Activated B cell treated with CpG ODN at 0.5 μM for 24 hours (primary cell): ENCODE data around the gene GRK1. TPM values are rescaled to one million over a fixed set of nuclear protein-coding genes. Genes with fewer than 3 reads are reported as not detected.

Experiments
- ATAC-seq: fragments of 200-7000 bp; cut with Tn5 transposase; one replicate; pipeline ENCODE4 v1.10.0; 2021; ENCODE audit warnings: low read depth, mild to moderate bottlenecking, moderate library complexity
- CTCF ChIA-PET: fragments of 350-600 bp; sonication (Branson Sonifier 250); formaldehyde crosslinking; loops from one replicate; lab custom pipeline; 2021; ENCODE audit warnings: antibody characterized with exemption; lab: Charles Lee
- POLR2A ChIA-PET: fragments of 350-600 bp; sonication (Branson Sonifier 250); formaldehyde crosslinking; loops from one replicate; lab custom pipeline; 2021; ENCODE audit warnings: antibody characterized with exemption; lab: Charles Lee
- DNase-seq: peaks from one replicate; pipeline ENCODE4 v3.0.0; 2022
- H3K27ac Mint-ChIP-seq: one replicate; pipeline ENCODE4 v1.8.0; 2020; ENCODE audit warnings: mixed read lengths
- H3K27me3 Mint-ChIP-seq: one replicate; pipeline ENCODE4 v1.8.0; 2021; ENCODE audit warnings: mixed read lengths
- H3K36me3 Mint-ChIP-seq: one replicate; pipeline ENCODE4 v1.8.0; 2021; ENCODE audit warnings: low read depth, mixed read lengths
- H3K4me1 Mint-ChIP-seq: one replicate; pipeline ENCODE4 v1.8.0; 2021; ENCODE audit warnings: mixed read lengths
- H3K4me3 Mint-ChIP-seq: one replicate; pipeline ENCODE4 v1.8.0; 2020; ENCODE audit warnings: mild to moderate bottlenecking, mixed read lengths
- H3K9me3 Mint-ChIP-seq: one replicate; pipeline ENCODE4 v1.8.0; 2020; ENCODE audit warnings: mixed read lengths
- intact Hi-C: fragments of 100-400 bp; cut with micrococcal nuclease; formaldehyde crosslinking; loops from one replicate; pipeline ENCODE4 v1.15.1; 2024
- total RNA-seq: library from RNA; stranded (reverse); gene quantifications from 2 replicates; pipeline ENCODE4 v1.2.3, GENCODE V29; 2022
- TF ChIP-seq, protein P1 (sequence below): fragments of 200-600 bp; IDR thresholded peaks from one replicate; pipeline ENCODE4 v1.8.0; 2022; ENCODE audit warnings: antibody characterized with exemption, mild to moderate bottlenecking

GRK1 gene
- total RNA-seq, 1 donor from 2014 or later: 0.07 TPM

- ATAC-seq: no peak
- POLR2A ChIA-PET: no interaction called here
- no peak for DNase-seq
- intact Hi-C loops: no loop called here
- Mint-ChIP-seq H3K4me1 (peaks cover 5% of the 10 kb centered on the region), H3K36me3 (no peaks in the 10 kb centered on the region), H3K4me3 (no peak overlapping the region), H3K9me3 (peaks cover 5% of the 10 kb centered on the region), H3K27ac (no peak overlapping the region), H3K27me3 (no peaks in the 10 kb centered on the region)
- CTCF ChIA-PET: no interaction called here
- TF ChIP-seq, protein P1, sequence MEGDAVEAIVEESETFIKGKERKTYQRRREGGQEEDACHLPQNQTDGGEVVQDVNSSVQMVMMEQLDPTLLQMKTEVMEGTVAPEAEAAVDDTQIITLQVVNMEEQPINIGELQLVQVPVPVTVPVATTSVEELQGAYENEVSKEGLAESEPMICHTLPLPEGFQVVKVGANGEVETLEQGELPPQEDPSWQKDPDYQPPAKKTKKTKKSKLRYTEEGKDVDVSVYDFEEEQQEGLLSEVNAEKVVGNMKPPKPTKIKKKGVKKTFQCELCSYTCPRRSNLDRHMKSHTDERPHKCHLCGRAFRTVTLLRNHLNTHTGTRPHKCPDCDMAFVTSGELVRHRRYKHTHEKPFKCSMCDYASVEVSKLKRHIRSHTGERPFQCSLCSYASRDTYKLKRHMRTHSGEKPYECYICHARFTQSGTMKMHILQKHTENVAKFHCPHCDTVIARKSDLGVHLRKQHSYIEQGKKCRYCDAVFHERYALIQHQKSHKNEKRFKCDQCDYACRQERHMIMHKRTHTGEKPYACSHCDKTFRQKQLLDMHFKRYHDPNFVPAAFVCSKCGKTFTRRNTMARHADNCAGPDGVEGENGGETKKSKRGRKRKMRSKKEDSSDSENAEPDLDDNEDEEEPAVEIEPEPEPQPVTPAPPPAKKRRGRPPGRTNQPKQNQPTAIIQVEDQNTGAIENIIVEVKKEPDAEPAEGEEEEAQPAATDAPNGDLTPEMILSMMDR: no peak
Measured at GRCh38 chr13:113753171-113753570, 86.2 kb downstream of the GRK1 start.

GRCh38 chr13:113754242-113754641, 87.2 kb downstream of the GRK1 start:
- TF ChIP-seq, protein P1: no peak
- intact Hi-C loops: no loop called here
- no peaks in the 10 kb centered on the region for H3K27me3 Mint-ChIP-seq
- CTCF ChIA-PET: no interaction called here
- DNase-seq (no peak), ATAC-seq (no peak)
- H3K27ac Mint-ChIP-seq: no peak overlapping the region
- peaks cover 10% of the 10 kb centered on the region for H3K4me1 Mint-ChIP-seq
- POLR2A ChIA-PET: no interaction called here
- no peaks in the 10 kb centered on the region for H3K36me3 Mint-ChIP-seq
- no peak overlapping the region for H3K4me3 Mint-ChIP-seq
- H3K9me3 Mint-ChIP-seq: peaks cover 5% of the 10 kb centered on the region

DNA sequence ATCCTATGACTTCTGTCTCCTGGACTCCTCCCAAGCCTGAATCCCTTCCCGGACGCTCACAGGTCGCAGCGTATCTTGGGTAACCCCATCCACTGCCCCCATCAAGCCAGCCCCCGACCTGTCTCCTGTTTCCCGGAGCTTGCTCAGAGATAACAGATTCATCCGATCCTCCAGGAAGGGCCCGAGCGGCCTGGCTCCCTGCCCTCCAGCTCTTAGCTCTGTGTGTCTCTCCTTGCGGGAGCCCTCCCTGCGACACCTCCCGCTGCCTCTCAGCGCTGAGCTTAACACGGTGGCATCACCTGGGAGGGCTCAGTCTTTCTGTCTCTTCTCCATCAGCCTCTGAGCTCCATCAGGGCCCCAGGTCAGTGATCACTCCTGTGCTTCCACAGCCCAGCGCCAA, 87.7 kb downstream of the GRK1 start:
- TF ChIP-seq, protein P1: no peak
- H3K4me1 Mint-ChIP-seq: peaks cover 14% of the 10 kb centered on the region
- H3K9me3 Mint-ChIP-seq: peaks cover 5% of the 10 kb centered on the region
- H3K27ac Mint-ChIP-seq: no peak overlapping the region
- ChIA-PET POLR2A (no interaction called here), CTCF (no interaction called here)
- H3K36me3 Mint-ChIP-seq: no peaks in the 10 kb centered on the region
- ATAC-seq: no peak
- DNase-seq: no peak
- intact Hi-C loops: no loop called here
- peaks cover 4% of the 10 kb centered on the region for H3K27me3 Mint-ChIP-seq
- H3K4me3 Mint-ChIP-seq: no peak overlapping the region

DNA sequence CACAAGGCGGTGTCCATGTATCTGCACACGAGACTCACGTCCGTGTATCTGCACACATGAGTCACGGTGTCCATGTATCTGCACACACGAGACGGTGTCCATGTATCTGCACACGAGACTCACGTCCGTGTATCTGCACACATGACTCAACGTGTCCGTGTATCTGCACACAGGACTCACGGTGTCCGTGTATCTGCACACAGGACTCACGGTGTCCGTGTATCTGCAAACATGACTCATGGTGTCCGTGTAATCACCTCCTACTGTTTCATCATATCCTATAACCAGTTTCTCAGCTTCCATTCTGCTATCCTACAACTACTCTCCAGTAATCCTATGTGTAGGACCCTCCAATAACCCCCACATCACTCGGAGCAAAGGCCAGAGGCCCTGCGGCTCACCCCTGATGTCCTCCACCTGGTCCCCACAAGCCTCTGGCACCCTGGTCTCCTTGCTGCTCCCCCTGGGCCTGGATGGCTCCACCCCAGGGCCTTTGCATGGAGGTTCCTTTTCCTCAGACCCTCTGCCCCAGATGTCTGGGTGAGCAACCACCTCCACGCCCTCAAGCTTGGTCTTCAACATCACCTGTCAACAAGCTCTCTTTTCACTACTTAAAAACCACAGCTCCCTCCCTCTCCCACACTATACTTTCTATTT, 89.5 kb downstream of the GRK1 start:
- H3K27me3 Mint-ChIP-seq: peaks cover 18% of the 10 kb centered on the region
- peaks cover 19% of the 10 kb centered on the region for H3K4me1 Mint-ChIP-seq
- ChIA-PET CTCF (no interaction called here), POLR2A (no interaction called here)
- intact Hi-C loops: no loop called here
- no peak for DNase-seq
- H3K36me3 Mint-ChIP-seq: no peaks in the 10 kb centered on the region
- no peak overlapping the region for H3K4me3 Mint-ChIP-seq
- H3K27ac Mint-ChIP-seq: no peak overlapping the region
- ATAC-seq: no peak
- H3K9me3 Mint-ChIP-seq: no peaks in the 10 kb centered on the region
- TF ChIP-seq, protein P1: no peak

GRCh38 chr13:113758651-113759524, 91.9 kb downstream of the GRK1 start, which contains the start of gene TMEM255B:
Gene TMEM255B, plus strand, starts transcription at chr13:113759226. Its CDS starts 44 bp downstream, at chr13:113759270.
- CTCF ChIA-PET: no interaction called here
- POLR2A ChIA-PET: interaction anchor here (0.5 to 1.2 kb wide), 2 partner anchors 309 to 389 kb away, joined by 3 to 4 read pairs; no protein-coding TSS in a partner anchor
- ATAC-seq (peak; percentile 85), DNase-seq (peak; percentile 78)
- H3K9me3 Mint-ChIP-seq: no peaks in the 10 kb centered on the region
- TF ChIP-seq, protein P1: no peak
- peaks cover 28% of the 10 kb centered on the region for H3K27me3 Mint-ChIP-seq
- intact Hi-C loops: loop anchor here (2.0 kb wide), 2 partner anchors 26 to 56 kb away; no protein-coding TSS in a partner anchor
- H3K4me1 Mint-ChIP-seq: peaks cover 19% of the 10 kb centered on the region
- H3K27ac Mint-ChIP-seq: peak within 1 kb of the TSS; percentile 80
- H3K36me3 Mint-ChIP-seq: no peaks in the 10 kb centered on the region
- H3K4me3 Mint-ChIP-seq: peak within 1 kb of the TSS; percentile 82
